ENCODE results near the gene SCN11A.

SCN11A gene

DNA sequence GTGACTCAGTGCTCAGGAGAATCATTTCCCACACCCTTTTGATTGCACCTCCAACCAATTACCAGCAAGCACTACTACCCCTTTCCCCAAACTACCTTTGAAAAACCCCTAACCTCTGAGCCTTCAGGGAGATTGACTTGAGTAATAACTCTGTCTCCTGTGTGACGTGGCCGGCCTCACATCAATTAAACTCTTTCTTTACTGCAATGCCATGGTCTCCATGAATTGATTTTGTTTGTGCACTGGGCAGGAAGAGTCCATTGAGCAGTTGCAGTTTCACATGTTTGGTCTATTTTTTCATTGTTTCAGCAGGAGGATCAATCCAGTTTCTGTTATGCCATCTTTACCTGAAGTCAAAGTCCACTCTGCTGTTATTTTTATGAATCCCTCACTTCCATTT, 32.4 kb downstream of the SCN11A start:
- TF ChIP-seq, protein P1, sequence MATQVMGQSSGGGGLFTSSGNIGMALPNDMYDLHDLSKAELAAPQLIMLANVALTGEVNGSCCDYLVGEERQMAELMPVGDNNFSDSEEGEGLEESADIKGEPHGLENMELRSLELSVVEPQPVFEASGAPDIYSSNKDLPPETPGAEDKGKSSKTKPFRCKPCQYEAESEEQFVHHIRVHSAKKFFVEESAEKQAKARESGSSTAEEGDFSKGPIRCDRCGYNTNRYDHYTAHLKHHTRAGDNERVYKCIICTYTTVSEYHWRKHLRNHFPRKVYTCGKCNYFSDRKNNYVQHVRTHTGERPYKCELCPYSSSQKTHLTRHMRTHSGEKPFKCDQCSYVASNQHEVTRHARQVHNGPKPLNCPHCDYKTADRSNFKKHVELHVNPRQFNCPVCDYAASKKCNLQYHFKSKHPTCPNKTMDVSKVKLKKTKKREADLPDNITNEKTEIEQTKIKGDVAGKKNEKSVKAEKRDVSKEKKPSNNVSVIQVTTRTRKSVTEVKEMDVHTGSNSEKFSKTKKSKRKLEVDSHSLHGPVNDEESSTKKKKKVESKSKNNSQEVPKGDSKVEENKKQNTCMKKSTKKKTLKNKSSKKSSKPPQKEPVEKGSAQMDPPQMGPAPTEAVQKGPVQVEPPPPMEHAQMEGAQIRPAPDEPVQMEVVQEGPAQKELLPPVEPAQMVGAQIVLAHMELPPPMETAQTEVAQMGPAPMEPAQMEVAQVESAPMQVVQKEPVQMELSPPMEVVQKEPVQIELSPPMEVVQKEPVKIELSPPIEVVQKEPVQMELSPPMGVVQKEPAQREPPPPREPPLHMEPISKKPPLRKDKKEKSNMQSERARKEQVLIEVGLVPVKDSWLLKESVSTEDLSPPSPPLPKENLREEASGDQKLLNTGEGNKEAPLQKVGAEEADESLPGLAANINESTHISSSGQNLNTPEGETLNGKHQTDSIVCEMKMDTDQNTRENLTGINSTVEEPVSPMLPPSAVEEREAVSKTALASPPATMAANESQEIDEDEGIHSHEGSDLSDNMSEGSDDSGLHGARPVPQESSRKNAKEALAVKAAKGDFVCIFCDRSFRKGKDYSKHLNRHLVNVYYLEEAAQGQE (IDR thresholded peaks at IDR 0.05; ENCODE audit: insufficient read depth in 1 of 2, low read depth in 2 of 2, low read length in 2 of 2) = no peak
- TF ChIP-seq FOXP2 (optimal IDR thresholded peaks at IDR 0.05; ENCODE audit: borderline replicate concordance, extremely low read depth, extremely low read length, insufficient read depth) (no peak), TAF1 (IDR thresholded peaks at IDR 0.05; ENCODE audit: borderline replicate concordance, insufficient read depth, low read length) (no peak), POLR2AphosphoS5 (IDR thresholded peaks at IDR 0.05; ENCODE audit: low read depth, low read length) (no peak), SIN3A (IDR thresholded peaks at IDR 0.05; ENCODE audit: borderline replicate concordance, insufficient read depth, low read length) (no peak)

DNA sequence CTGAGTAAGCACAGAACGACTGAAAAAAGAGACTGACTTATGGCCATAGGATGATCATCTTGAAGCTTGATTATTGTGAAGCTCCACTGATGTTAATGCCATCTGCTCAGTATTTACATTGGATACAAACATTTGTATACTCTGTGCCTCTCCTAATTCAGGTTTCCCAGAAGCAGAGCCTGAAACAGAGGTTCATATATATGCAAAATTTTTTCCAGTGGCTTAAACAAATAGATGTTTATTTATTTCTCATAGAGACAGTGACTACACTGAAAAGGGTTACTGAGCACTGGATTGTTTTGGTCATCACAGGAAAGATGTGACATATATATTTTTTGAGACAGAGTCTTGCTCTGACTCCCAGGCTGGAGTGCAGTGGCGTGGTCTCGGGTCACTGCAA, 36.3 kb downstream of the SCN11A start:
- TF ChIP-seq SIN3A (IDR thresholded peaks at IDR 0.05; ENCODE audit: borderline replicate concordance, insufficient read depth, low read length) (no peak), TAF1 (IDR thresholded peaks at IDR 0.05; ENCODE audit: borderline replicate concordance, insufficient read depth, low read length) (no peak), FOXP2 (optimal IDR thresholded peaks at IDR 0.05; ENCODE audit: borderline replicate concordance, extremely low read depth, extremely low read length, insufficient read depth) (no peak), POLR2AphosphoS5 (IDR thresholded peaks at IDR 0.05; ENCODE audit: low read depth, low read length) (no peak)
- TF ChIP-seq, protein P1 (IDR thresholded peaks at IDR 0.05; ENCODE audit: insufficient read depth in 1 of 2, low read depth in 2 of 2, low read length in 2 of 2) = no peak

DNA sequence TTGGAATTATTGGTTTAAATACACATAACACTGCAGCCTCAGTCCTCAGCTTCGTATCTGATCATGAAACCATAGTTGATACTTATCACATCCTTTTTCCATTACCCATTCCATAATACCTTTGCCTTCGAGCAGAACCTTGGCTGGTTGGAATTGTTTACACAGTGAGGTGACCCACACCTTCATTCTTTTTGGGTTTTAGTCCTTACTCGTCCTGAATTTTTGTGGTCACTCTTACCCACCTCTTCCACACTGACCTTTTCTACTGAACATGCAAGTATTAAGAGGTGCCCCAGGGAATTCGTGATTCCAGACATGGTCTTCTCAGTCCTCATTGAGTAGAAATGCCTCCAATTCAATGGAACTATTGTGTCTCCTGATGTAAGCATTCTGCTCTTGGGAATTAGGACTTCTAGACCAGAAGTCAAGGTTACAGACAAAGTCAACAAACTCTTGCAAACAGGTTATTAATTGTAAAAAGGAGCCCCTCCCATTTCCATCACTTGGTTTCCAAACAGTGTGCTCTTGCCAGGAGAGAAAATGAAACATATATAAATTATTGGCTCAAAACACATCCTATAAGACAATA, 37.7 kb downstream of the SCN11A start:
- no peak for TF ChIP-seq FOXP2 (optimal IDR thresholded peaks at IDR 0.05; ENCODE audit: borderline replicate concordance, extremely low read depth, extremely low read length, insufficient read depth)
- TF ChIP-seq, protein P1 (IDR thresholded peaks at IDR 0.05; ENCODE audit: insufficient read depth in 1 of 2, low read depth in 2 of 2, low read length in 2 of 2) = no peak
- no peak for TF ChIP-seq POLR2AphosphoS5 (IDR thresholded peaks at IDR 0.05; ENCODE audit: low read depth, low read length)
- no peak for TF ChIP-seq TAF1 (IDR thresholded peaks at IDR 0.05; ENCODE audit: borderline replicate concordance, insufficient read depth, low read length)
- TF ChIP-seq SIN3A (IDR thresholded peaks at IDR 0.05; ENCODE audit: borderline replicate concordance, insufficient read depth, low read length) = no peak

DNA sequence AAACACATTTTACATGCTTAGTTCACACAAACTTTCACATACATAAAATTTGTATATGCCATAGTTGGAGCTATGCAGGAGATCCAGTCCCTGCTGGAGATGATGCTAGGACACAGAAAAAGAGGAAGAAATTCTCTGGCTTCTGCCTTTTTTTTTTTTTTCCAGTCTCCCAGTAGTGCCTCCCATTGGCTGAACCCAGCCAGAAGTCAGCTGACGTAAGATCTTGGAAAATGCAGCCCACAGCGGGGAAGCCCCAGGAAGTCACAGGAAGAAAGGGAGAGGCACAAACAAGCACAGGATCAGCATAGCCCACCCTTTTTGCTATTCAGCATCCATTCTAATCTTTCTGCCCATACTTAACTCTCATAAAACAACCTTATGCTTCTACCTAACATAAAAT, 38.5 kb downstream of the SCN11A start:
- TF ChIP-seq FOXP2 (optimal IDR thresholded peaks at IDR 0.05; ENCODE audit: borderline replicate concordance, extremely low read depth, extremely low read length, insufficient read depth) (no peak), POLR2AphosphoS5 (IDR thresholded peaks at IDR 0.05; ENCODE audit: low read depth, low read length) (no peak), TAF1 (IDR thresholded peaks at IDR 0.05; ENCODE audit: borderline replicate concordance, insufficient read depth, low read length) (no peak)
- TF ChIP-seq, protein P1 (IDR thresholded peaks at IDR 0.05; ENCODE audit: insufficient read depth in 1 of 2, low read depth in 2 of 2, low read length in 2 of 2) = no peak

Measured in PFSK-1 (cell line).